ENCODE data around the gene CEP112. TPM values are rescaled to one million over a fixed set of nuclear protein-coding genes. Genes with fewer than 3 reads are reported as not detected.
A peak's percentile ranks its signal among the peaks of the same experiment; 100 is the strongest.

CEP112 gene
- total RNA-seq, 1 experiment from 2014 or later, result 6.1 TPM

DNA sequence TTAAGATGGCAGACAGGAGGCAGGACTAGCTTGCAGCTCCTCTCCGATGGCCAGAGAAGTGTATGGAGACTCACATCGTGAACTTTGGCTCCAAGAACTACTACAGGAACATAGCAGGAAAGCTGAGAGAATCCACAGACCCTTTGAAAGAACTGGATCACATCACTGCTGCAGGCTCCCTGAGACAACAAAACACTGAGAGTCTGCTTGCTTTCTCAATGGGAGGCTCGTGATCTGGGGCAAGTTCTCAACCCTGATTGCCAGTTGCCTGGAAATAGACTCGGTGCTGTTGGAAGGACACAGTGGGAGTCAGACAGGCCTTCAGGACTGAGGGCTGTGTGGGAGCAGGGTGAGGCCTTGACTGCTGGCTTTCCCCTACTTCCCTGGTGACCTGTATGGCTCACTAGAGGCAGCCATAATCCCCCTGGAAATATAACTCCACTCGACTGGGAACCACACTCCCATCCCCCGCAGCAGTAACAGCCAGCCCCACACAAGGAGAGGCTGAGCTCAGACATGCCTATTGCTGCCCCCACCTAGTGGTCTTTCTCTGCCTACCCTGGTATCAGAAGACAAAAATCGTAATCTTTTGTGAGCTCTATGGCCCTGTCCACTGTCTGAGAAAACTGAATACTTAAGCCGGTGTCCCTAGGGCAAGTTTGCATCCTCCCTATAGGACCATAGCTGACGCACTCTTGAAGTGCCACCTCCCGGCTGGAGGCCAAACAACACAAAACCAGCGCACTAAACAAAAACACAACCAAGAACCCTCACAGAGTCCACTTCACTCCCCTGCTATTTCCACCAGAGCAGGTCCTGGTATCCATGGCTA lies 238.4 kb downstream of the CEP112 start:
- peak; percentile 21 for DNase-seq (ENCODE audit: low spot score)
- Mint-ChIP-seq H3K36me3 (peaks cover 11% of the 10 kb centered on the region), H3K4me3 (no peak overlapping the region), H3K27ac (no peak overlapping the region), H3K27me3 (ENCODE audit: low read depth) (no peaks in the 10 kb centered on the region), H3K9me3 (peaks cover 19% of the 10 kb centered on the region), H3K4me1 (peaks cover 13% of the 10 kb centered on the region)
- TF ChIP-seq FOXK1 (CRISPR knock-in tag; IDR thresholded peaks at IDR 0.05) (no peak), AR (CRISPR knock-in tag; IDR thresholded peaks at IDR 0.05) (no peak), ZNF532 (CRISPR knock-in tag; IDR thresholded peaks at IDR 0.05; ENCODE audit: borderline replicate concordance) (no peak), ATF2 (CRISPR knock-in tag; IDR thresholded peaks at IDR 0.05; ENCODE audit: borderline replicate concordance, low read depth) (no peak), ESRRA (CRISPR knock-in tag; IDR thresholded peaks at IDR 0.05; ENCODE audit: borderline replicate concordance) (no peak), ZNF425 (CRISPR knock-in tag; conservative IDR thresholded peaks at IDR 0.05) (no peak), TCF7 (CRISPR knock-in tag; IDR thresholded peaks at IDR 0.05; ENCODE audit: low read depth) (no peak), NR2C2 (CRISPR knock-in tag; IDR thresholded peaks at IDR 0.05) (no peak)
- TF ChIP-seq, protein P1, sequence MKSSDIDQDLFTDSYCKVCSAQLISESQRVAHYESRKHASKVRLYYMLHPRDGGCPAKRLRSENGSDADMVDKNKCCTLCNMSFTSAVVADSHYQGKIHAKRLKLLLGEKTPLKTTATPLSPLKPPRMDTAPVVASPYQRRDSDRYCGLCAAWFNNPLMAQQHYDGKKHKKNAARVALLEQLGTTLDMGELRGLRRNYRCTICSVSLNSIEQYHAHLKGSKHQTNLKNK (CRISPR knock-in tag; IDR thresholded peaks at IDR 0.05), result no peak
- TF ChIP-seq, protein P2, sequence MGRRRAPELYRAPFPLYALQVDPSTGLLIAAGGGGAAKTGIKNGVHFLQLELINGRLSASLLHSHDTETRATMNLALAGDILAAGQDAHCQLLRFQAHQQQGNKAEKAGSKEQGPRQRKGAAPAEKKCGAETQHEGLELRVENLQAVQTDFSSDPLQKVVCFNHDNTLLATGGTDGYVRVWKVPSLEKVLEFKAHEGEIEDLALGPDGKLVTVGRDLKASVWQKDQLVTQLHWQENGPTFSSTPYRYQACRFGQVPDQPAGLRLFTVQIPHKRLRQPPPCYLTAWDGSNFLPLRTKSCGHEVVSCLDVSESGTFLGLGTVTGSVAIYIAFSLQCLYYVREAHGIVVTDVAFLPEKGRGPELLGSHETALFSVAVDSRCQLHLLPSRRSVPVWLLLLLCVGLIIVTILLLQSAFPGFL (CRISPR knock-in tag; IDR thresholded peaks at IDR 0.05; ENCODE audit: borderline replicate concordance), result no peak
- TF ChIP-seq, protein P3, sequence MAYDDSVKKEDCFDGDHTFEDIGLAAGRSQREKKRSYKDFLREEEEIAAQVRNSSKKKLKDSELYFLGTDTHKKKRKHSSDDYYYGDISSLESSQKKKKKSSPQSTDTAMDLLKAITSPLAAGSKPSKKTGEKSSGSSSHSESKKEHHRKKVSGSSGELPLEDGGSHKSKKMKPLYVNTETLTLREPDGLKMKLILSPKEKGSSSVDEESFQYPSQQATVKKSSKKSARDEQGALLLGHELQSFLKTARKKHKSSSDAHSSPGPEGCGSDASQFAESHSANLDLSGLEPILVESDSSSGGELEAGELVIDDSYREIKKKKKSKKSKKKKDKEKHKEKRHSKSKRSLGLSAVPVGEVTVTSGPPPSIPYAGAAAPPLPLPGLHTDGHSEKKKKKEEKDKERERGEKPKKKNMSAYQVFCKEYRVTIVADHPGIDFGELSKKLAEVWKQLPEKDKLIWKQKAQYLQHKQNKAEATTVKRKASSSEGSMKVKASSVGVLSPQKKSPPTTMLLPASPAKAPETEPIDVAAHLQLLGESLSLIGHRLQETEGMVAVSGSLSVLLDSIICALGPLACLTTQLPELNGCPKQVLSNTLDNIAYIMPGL (CRISPR knock-in tag; IDR thresholded peaks at IDR 0.05), result no peak
- peak; percentile 76 for ATAC-seq
- ChIA-PET POLR2A (interaction anchor here (0.6 kb wide), 1 partner anchor 608 kb away, joined by 4 read pairs; no protein-coding TSS in a partner anchor), CTCF (interaction anchor here (1.2 kb wide), 2 partner anchors 33 to 722 kb away, joined by 3 to 4 read pairs; no protein-coding TSS in a partner anchor)

Data from WTC11 (cell line).